ENCODE results near the gene CFB. TPM values are rescaled to one million over a fixed set of nuclear protein-coding genes. Genes with fewer than 3 reads are reported as not detected.
A peak's percentile ranks its signal among the peaks of the same experiment; 100 is the strongest.

The CFB gene
- total RNA-seq, 1 experiment from 2014 or later: not detected

DNA sequence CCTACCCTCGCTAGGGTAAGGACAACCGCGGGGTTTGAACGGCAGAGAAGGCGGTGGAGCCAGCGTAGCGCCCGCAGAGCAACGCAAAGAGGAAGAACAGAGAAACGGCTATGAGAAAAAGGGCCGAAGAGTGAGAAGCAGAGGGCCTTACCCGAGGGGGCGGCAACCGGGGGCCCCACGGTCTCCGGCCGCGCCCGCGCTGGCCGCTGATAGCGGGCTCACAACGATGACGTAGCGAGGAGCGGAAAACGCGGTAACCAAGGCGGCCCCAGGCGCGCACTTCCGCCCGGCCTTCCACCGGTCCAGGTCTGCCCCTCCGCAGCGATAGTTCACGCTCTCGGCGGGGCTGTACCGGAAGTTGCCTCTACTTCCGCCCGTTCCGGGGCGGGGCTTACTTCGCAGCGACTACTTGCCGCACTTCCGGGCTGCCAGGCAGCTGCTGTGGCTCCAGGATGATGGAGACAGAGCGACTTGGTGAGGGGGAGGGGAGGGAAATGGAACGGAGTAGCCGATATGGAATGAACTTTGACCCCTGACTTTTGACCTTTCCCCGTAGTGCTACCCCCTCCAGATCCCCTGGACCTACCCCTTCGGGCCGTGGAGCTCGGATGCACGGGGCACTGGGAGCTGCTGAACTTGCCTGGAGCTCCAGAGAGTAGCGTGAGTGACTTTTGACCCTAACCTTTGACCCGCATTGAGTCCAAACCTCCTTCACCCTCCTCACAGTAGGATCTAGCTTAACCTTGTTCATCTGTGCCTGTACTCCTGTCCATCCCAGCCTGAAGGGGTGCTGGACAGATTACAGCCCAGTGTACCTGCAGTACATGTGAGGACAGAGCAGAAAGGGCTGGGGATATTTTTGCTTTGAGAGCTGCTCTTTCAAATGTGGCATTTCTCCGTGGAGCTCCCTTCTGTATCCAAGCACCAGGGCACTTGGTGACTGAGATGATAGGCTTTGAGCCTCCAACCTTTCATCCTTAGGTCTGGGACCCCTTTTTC is 13.1 kb downstream of the CFB start, which contains the start of the genes NELFE and SKIC2:
Gene NELFE, minus strand, starts transcription at position 231 of the 999 bp plus-strand sequence. CDS start 525 bp downstream, outside the sequence.
Gene SKIC2, plus strand, starts transcription at position 435 of the 999 bp plus-strand sequence. Its CDS starts 18 bp downstream, at position 453.
- Histone ChIP-seq H3K9me3 (ENCODE audit: low read length) (no peaks in the 10 kb centered on the region), H3K79me2 (ENCODE audit: low read length) (peaks cover 38% of the 10 kb centered on the region), H3K27ac (ENCODE audit: low read length) (peak within 1 kb of the TSS; percentile 31), H3F3A (ENCODE audit: low read length, unreplicated experiment) (no peaks in the 10 kb centered on the region), H3K4me2 (ENCODE audit: low read length) (peak within 1 kb of the TSS; percentile 98), H3K4me3 (ENCODE audit: low read length) (peak within 1 kb of the TSS; percentile 96), H2AFZ (ENCODE audit: low read length) (peak within 1 kb of the TSS; percentile 90), H3K9ac (ENCODE audit: low read length) (peak within 1 kb of the TSS; percentile 95), H3K27me3 (ENCODE audit: low read length) (no peaks in the 10 kb centered on the region), H3K9me2 (replicated peaks; ENCODE audit: low read length) (no peaks in the 10 kb centered on the region), H4K20me1 (ENCODE audit: low read length) (no peaks in the 10 kb centered on the region), H3K4me1 (ENCODE audit: insufficient read depth, low read length) (peaks cover 19% of the 10 kb centered on the region), H3K36me3 (ENCODE audit: low read depth, low read length) (peaks cover 42% of the 10 kb centered on the region)
- ATAC-seq: peak; percentile 100
- CTCF ChIA-PET: no interaction called here
- peak; percentile 99 for DNase-seq
- intact Hi-C loops (cut with micrococcal nuclease): loop anchor here (2.0 to 5.0 kb wide), 3 partner anchors 48 to 218 kb away; partner anchors contain the start of genes AGPAT1, RNF5 and ZBTB12
- BruUV-seq (replicated peaks): TSS peak; percentile 76
- POLR2A ChIA-PET (ENCODE audit: unreplicated experiment): interaction anchor here (0.6 kb wide), 1 partner anchor 12 kb away, joined by 3 read pairs; no protein-coding TSS in a partner anchor
- TF ChIP-seq EZH2 (IDR thresholded peaks at IDR 0.05; ENCODE audit: low read length, unreplicated experiment) (no peak), EZH2phosphoT487 (IDR thresholded peaks at IDR 0.05; ENCODE audit: borderline replicate concordance, low read length) (no peak)
- TF ChIP-seq, protein P1, sequence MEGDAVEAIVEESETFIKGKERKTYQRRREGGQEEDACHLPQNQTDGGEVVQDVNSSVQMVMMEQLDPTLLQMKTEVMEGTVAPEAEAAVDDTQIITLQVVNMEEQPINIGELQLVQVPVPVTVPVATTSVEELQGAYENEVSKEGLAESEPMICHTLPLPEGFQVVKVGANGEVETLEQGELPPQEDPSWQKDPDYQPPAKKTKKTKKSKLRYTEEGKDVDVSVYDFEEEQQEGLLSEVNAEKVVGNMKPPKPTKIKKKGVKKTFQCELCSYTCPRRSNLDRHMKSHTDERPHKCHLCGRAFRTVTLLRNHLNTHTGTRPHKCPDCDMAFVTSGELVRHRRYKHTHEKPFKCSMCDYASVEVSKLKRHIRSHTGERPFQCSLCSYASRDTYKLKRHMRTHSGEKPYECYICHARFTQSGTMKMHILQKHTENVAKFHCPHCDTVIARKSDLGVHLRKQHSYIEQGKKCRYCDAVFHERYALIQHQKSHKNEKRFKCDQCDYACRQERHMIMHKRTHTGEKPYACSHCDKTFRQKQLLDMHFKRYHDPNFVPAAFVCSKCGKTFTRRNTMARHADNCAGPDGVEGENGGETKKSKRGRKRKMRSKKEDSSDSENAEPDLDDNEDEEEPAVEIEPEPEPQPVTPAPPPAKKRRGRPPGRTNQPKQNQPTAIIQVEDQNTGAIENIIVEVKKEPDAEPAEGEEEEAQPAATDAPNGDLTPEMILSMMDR (conservative IDR thresholded peaks at IDR 0.05; ENCODE audit: low read depth, low read length): no peak

DNA sequence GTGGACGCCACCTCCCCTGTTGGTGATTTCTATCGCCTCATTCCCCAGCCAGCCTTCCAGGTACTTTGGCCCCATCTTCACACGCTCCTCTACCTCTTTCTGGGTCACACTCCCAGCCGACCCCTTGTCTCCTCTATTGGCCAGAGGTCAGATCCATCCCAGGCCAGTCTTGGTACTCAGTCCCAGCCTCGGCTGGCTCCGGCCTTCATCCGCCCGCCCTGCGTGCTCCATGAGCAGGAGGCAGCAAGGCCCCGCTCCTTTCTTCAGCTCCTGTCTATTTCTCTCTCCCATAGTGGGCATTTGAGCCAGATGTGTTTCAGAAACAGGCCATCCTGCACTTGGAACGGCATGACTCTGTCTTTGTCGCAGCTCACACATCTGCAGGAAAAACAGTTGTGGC is 15.7 kb downstream of the CFB start:
- BruUV-seq (replicated peaks): no TSS peak
- POLR2A ChIA-PET (ENCODE audit: unreplicated experiment): no interaction called here
- no peaks in the 10 kb centered on the region for H3K9me2 ChIP-seq (replicated peaks; ENCODE audit: low read length)

More for the DNA sequence above, 15.7 kb downstream of the CFB start:
- Histone ChIP-seq H3K9ac (ENCODE audit: low read length) (no peak overlapping the region), H3K79me2 (ENCODE audit: low read length) (peaks cover 34% of the 10 kb centered on the region), H3K27ac (ENCODE audit: low read length) (no peak overlapping the region), H4K20me1 (ENCODE audit: low read length) (no peaks in the 10 kb centered on the region), H3K27me3 (ENCODE audit: low read length) (no peaks in the 10 kb centered on the region), H3K4me3 (ENCODE audit: low read length) (no peak overlapping the region), H3F3A (ENCODE audit: low read length, unreplicated experiment) (no peaks in the 10 kb centered on the region), H3K4me1 (ENCODE audit: insufficient read depth, low read length) (peaks cover 19% of the 10 kb centered on the region), H3K36me3 (ENCODE audit: low read depth, low read length) (peaks cover 39% of the 10 kb centered on the region), H3K9me3 (ENCODE audit: low read length) (no peaks in the 10 kb centered on the region), H2AFZ (ENCODE audit: low read length) (no peak overlapping the region), H3K4me2 (ENCODE audit: low read length) (no peak overlapping the region)
- DNase-seq (no peak), ATAC-seq (no peak)
- intact Hi-C loops (cut with micrococcal nuclease): no loop called here
- TF ChIP-seq EZH2phosphoT487 (IDR thresholded peaks at IDR 0.05; ENCODE audit: borderline replicate concordance, low read length): no peak
- no peak for TF ChIP-seq EZH2 (IDR thresholded peaks at IDR 0.05; ENCODE audit: low read length, unreplicated experiment)
- TF ChIP-seq, protein P1 (conservative IDR thresholded peaks at IDR 0.05; ENCODE audit: low read depth, low read length): no peak
- CTCF ChIA-PET: interaction anchor here (0.6 kb wide), 1 partner anchor 1212 kb away, joined by 3 read pairs; no protein-coding TSS in a partner anchor
